Stimulated activated naive CD8-positive, alpha-beta T cell treated with anti-CD3 and anti-CD28 coated beads, Interleukin-15, amount 100 ng/mL, for 72 hours (primary cell): ENCODE results near the gene GATC.
"Not testable (repeated sequence)": the region's sequence is repeated elsewhere in the genome, so short reads cannot be mapped to it uniquely, and the experiment has no call there.

Experiments
- ATAC-seq: fragments of 150-1000 bp; cut with Tn5 transposase; 2 replicates; pipeline ENCODE4 v1.10.0; 2021; ENCODE audit warnings: mild to moderate bottlenecking, moderate library complexity
- DNase-seq, 2 donors: peaks; one replicate each; pipeline ENCODE4 v3.0.0; 2021 to 2022
- H3K27ac Mint-ChIP-seq, 2 donors: one replicate each; pipeline ENCODE4 v1.8.0; 2022; ENCODE audit warnings: mild to moderate bottlenecking in 2 of 2, mixed read lengths in 2 of 2, moderate library complexity in 2 of 2
- H3K27me3 Mint-ChIP-seq: one replicate; pipeline ENCODE4 v1.8.0; 2022; ENCODE audit warnings: mixed read lengths
- H3K4me1 Mint-ChIP-seq: one replicate; pipeline ENCODE4 v1.8.0; 2022; ENCODE audit warnings: mild to moderate bottlenecking, mixed read lengths
- H3K4me3 Mint-ChIP-seq, 2 donors: one replicate each; pipeline ENCODE4 v1.8.0; 2022; ENCODE audit warnings: mild to moderate bottlenecking in 2 of 2, mixed read lengths in 2 of 2, moderate library complexity in 1 of 2
- H3K9me3 Mint-ChIP-seq, 2 donors: one replicate each; pipeline ENCODE4 v1.8.0; 2022; ENCODE audit warnings: mixed read lengths in 2 of 2

Gene GATC

GRCh38 chr12:120422892-120423456, 23.3 kb upstream of the GATC start:
- Mint-ChIP-seq H3K9me3 (no peaks in the 10 kb centered on the region), H3K27ac (no peak overlapping the region), H3K27me3 (no peaks in the 10 kb centered on the region), H3K4me1 (no peaks in the 10 kb centered on the region), H3K4me3 (peak overlapping the region in 1 of 2 donors; percentile 2)
- ATAC-seq = no peak
- DNase-seq = no peak

GRCh38 chr12:120425797-120426196, 20.4 kb upstream of the GATC start:
- no peak overlapping the region for H3K27ac Mint-ChIP-seq

GRCh38 chr12:120428597-120429229, 17.5 kb upstream of the GATC start:
- Mint-ChIP-seq H3K27me3 (peaks cover 22% of the 10 kb centered on the region), H3K9me3 (no peaks in the 10 kb centered on the region), H3K4me1 (peaks cover 23% of the 10 kb centered on the region), H3K27ac (no peak overlapping the region), H3K4me3 (no peak overlapping the region)
- DNase-seq (no peak), ATAC-seq (no peak)

More at GRCh38 chr12:120425797-120426196, 20.4 kb upstream of the GATC start:
- Mint-ChIP-seq H3K4me3 (no peak overlapping the region), H3K9me3 (no peaks in the 10 kb centered on the region), H3K4me1 (peaks cover 7% of the 10 kb centered on the region), H3K27me3 (peaks cover 22% of the 10 kb centered on the region)
- ATAC-seq (no peak), DNase-seq (no peak)

GRCh38 chr12:120429368-120429767, 16.9 kb upstream of the GATC start:
- ATAC-seq = no peak
- Mint-ChIP-seq H3K27ac (no peak overlapping the region), H3K9me3 (no peaks in the 10 kb centered on the region), H3K4me3 (no peak overlapping the region), H3K27me3 (peaks cover 22% of the 10 kb centered on the region), H3K4me1 (peaks cover 23% of the 10 kb centered on the region)
- DNase-seq = no peak

- Mint-ChIP-seq H3K27me3 (peaks cover 22% of the 10 kb centered on the region), H3K9me3 (no peaks in the 10 kb centered on the region), H3K27ac (peak overlapping the region in 1 of 2 donors; percentile 72), H3K4me3 (no peak overlapping the region), H3K4me1 (peaks cover 23% of the 10 kb centered on the region)
- no peak for ATAC-seq
- no peak for DNase-seq
These were observed 13.3 kb upstream of the GATC start for GRCh38 chr12:120432772-120433525.

- Mint-ChIP-seq H3K27ac (peak within 1 kb of the TSS; percentile 95 to 98), H3K9me3 (no peaks in the 10 kb centered on the region), H3K4me3 (peak within 1 kb of the TSS; percentile 97 to 99), H3K4me1 (peaks cover 25% of the 10 kb centered on the region), H3K27me3 (no peaks in the 10 kb centered on the region)
- DNase-seq = peak; percentile 93 to 98
- ATAC-seq = peak; percentile 98
These were observed 8.3 kb upstream of the GATC start, which contains the start of gene COX6A1 for GRCh38 chr12:120437735-120438494. COX6A1 (plus strand) TSS chr12:120438113; CDS start chr12:120438127, 14 bp downstream.

GRCh38 chr12:120438495-120439198, 7.6 kb upstream of the GATC start:
- Mint-ChIP-seq H3K9me3 (no peaks in the 10 kb centered on the region), H3K27ac (peak overlapping the region; percentile 95 to 98), H3K27me3 (no peaks in the 10 kb centered on the region), H3K4me3 (peak overlapping the region; percentile 97 to 99), H3K4me1 (peaks cover 20% of the 10 kb centered on the region)
- no peak for ATAC-seq
- no peak for DNase-seq

GRCh38 chr12:120439646-120440247, 6.5 kb upstream of the GATC start:
- ATAC-seq (peak; percentile 65), DNase-seq (peak; percentile 64 to 69)
- no peaks in the 10 kb centered on the region for H3K9me3 Mint-ChIP-seq
- no peaks in the 10 kb centered on the region for H3K27me3 Mint-ChIP-seq
- H3K4me3 Mint-ChIP-seq = peak overlapping the region; percentile 64 to 68
- H3K27ac Mint-ChIP-seq = peak overlapping the region in 1 of 2 donors; percentile 40
- peaks cover 31% of the 10 kb centered on the region for H3K4me1 Mint-ChIP-seq

GRCh38 chr12:120444676-120445075, 1.6 kb upstream of the GATC start:
- DNase-seq (no peak), ATAC-seq (no peak)
- peak overlapping the region in 1 of 2 donors; percentile 40 for H3K27ac Mint-ChIP-seq
- peak overlapping the region; percentile 97 for H3K4me3 Mint-ChIP-seq
- H3K27me3 Mint-ChIP-seq = no peaks in the 10 kb centered on the region
- peaks cover 53% of the 10 kb centered on the region for H3K4me1 Mint-ChIP-seq
- H3K9me3 Mint-ChIP-seq = no peaks in the 10 kb centered on the region

GRCh38 chr12:120446844-120447178, 567 bp downstream of the GATC start:
- Mint-ChIP-seq H3K27ac (peak overlapping the region; percentile 97 to 98), H3K4me1 (peaks cover 46% of the 10 kb centered on the region), H3K4me3 (peak overlapping the region; percentile 97)
- ATAC-seq, DNase-seq, H3K27me3 Mint-ChIP-seq, H3K9me3 Mint-ChIP-seq: not testable (repeated sequence)

- H3K9me3 Mint-ChIP-seq = no peaks in the 10 kb centered on the region
- no peak overlapping the region for H3K27ac Mint-ChIP-seq
- no peaks in the 10 kb centered on the region for H3K27me3 Mint-ChIP-seq
- peaks cover 46% of the 10 kb centered on the region for H3K4me1 Mint-ChIP-seq
- no peak for ATAC-seq
- DNase-seq = no peak
- H3K4me3 Mint-ChIP-seq = peak overlapping the region; percentile 97
These were observed 1.7 kb downstream of the GATC start for GRCh38 chr12:120447992-120448391.

GRCh38 chr12:120452524-120452923, 6.3 kb downstream of the GATC start:
- H3K27ac Mint-ChIP-seq, ATAC-seq, H3K9me3 Mint-ChIP-seq, H3K27me3 Mint-ChIP-seq, DNase-seq, H3K4me3 Mint-ChIP-seq: not testable (repeated sequence)
- peaks cover 20% of the 10 kb centered on the region for H3K4me1 Mint-ChIP-seq

GRCh38 chr12:120453060-120453750, 7.0 kb downstream of the GATC start:
- Mint-ChIP-seq H3K9me3 (no peaks in the 10 kb centered on the region), H3K27ac (peak overlapping the region in 1 of 2 donors; percentile 57), H3K4me1 (peaks cover 13% of the 10 kb centered on the region), H3K27me3 (no peaks in the 10 kb centered on the region), H3K4me3 (no peak overlapping the region)
- no peak for ATAC-seq
- DNase-seq = no peak

GRCh38 chr12:120453977-120454376, 7.7 kb downstream of the GATC start:
- H3K27me3 Mint-ChIP-seq = no peaks in the 10 kb centered on the region
- peaks cover 7% of the 10 kb centered on the region for H3K4me1 Mint-ChIP-seq
- DNase-seq = peak in 1 of 2 donors; percentile 16
- no peak overlapping the region for H3K27ac Mint-ChIP-seq
- no peaks in the 10 kb centered on the region for H3K9me3 Mint-ChIP-seq
- ATAC-seq = peak; percentile 92
- H3K4me3 Mint-ChIP-seq = no peak overlapping the region
